ENCODE results near the gene COL11A1. TPM values are rescaled to one million over a fixed set of nuclear protein-coding genes. Genes with fewer than 3 reads are reported as not detected.
"Not testable (repeated sequence)": the region's sequence is repeated elsewhere in the genome, so short reads cannot be mapped to it uniquely, and the experiment has no call there.

The COL11A1 gene
- total RNA-seq, 1 donor from 2014 or later = not detected

DNA sequence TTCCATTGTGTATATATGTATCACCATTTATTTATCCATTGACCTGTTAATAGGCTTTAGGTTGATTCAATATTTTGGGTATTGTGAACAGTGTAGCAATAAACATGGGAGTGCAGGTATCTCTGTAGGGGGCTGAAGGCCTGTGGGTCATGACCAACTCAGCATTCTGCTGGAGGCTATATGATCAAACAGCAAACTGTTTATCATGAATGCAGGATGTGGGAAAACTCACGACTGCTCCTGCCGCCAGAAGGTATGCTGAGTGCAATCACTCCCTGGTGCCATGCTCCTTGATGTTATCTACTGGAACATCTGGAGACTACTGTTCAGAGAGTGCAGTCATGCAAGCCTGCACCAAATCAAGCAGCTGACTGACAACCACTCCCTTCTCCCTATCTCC lies 275.2 kb downstream of the COL11A1 start:
- no peak for ATAC-seq

DNA sequence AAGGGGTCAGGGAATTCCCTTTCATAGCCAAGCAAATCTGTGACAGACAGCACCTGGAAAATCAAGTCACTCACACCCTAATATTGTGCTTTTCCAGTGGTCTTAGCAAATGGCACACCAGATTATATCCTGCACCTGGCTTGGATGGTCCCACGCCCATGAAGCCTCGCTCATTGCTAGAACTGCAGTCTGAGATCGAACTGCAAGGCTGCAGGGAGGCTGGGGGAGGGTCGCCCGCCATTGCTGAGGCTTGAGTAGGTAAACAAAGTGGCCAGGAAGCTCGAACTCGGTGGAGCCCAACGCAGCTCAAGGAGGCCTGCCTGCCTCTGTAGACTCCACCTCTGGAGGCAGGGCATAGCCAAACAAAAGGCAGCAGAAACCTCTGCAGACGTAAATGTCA lies 281.6 kb downstream of the COL11A1 start:
- ATAC-seq = not testable (repeated sequence)
